Effector memory CD4-positive, alpha-beta T cell (primary cell): Measurements from ENCODE around the gene PAF1.

Source experiments
- DNase-seq, 3 donors: peaks; one replicate each; pipeline ENCODE4 v3.0.0-alpha.2; 2020
- H3K27ac ChIP-seq: 2 replicates; pipeline ENCODE4 v1.7.0; 2013; ENCODE audit warnings: mild to moderate bottlenecking, low read length, moderate library complexity; ENCODE audit not compliant: insufficient read depth, poor library complexity, severe bottlenecking
- H3K27me3 ChIP-seq: replicated peaks from 2 replicates; pipeline ENCODE4 v1.7.0; 2013; ENCODE audit warnings: mild to moderate bottlenecking, low read length; ENCODE audit not compliant: insufficient read depth, control insufficient read depth, poor library complexity, severe bottlenecking
- H3K36me3 ChIP-seq: 2 replicates; pipeline ENCODE4 v1.7.0; 2013; ENCODE audit warnings: mild to moderate bottlenecking, low read length, moderate library complexity; ENCODE audit not compliant: control insufficient read depth, insufficient read depth
- H3K4me1 ChIP-seq: 2 replicates; pipeline ENCODE4 v1.7.0; 2013; ENCODE audit warnings: low read length, mild to moderate bottlenecking; ENCODE audit not compliant: control insufficient read depth, insufficient read depth, poor library complexity, severe bottlenecking
- H3K4me3 ChIP-seq: 2 replicates; pipeline ENCODE4 v1.7.0; 2013; ENCODE audit warnings: low read length, low read depth, mild to moderate bottlenecking; ENCODE audit not compliant: insufficient read depth, poor library complexity, severe bottlenecking
- H3K9me3 ChIP-seq: 2 replicates; pipeline ENCODE4 v1.7.0; 2013; ENCODE audit warnings: mild to moderate bottlenecking, low read length, moderate library complexity; ENCODE audit not compliant: control insufficient read depth

PAF1 gene

GRCh38 chr19:39405958-39406655 is 15.2 kb upstream of the PAF1 start:
- H3K4me3 ChIP-seq: peak overlapping the region; percentile 99
- DNase-seq: peak; percentile 75 to 87 (median 78)
- no peaks in the 10 kb centered on the region for H3K9me3 ChIP-seq
- H3K27ac ChIP-seq: peak overlapping the region; percentile 100
- peaks cover 54% of the 10 kb centered on the region for H3K4me1 ChIP-seq
- no peaks in the 10 kb centered on the region for H3K27me3 ChIP-seq
- peaks cover 22% of the 10 kb centered on the region for H3K36me3 ChIP-seq

GRCh38 chr19:39405261-39405957 is 14.5 kb upstream of the PAF1 start:
- no peaks in the 10 kb centered on the region for H3K27me3 ChIP-seq
- no peak for DNase-seq
- H3K4me3 ChIP-seq: peak overlapping the region; percentile 99
- H3K36me3 ChIP-seq: peaks cover 22% of the 10 kb centered on the region
- no peaks in the 10 kb centered on the region for H3K9me3 ChIP-seq
- H3K27ac ChIP-seq: peak overlapping the region; percentile 100
- H3K4me1 ChIP-seq: peaks cover 54% of the 10 kb centered on the region

- H3K9me3 ChIP-seq: no peaks in the 10 kb centered on the region
- peak; percentile 97 to 98 (median 98) for DNase-seq
- H3K27me3 ChIP-seq: no peaks in the 10 kb centered on the region
- peak overlapping the region; percentile 60 for H3K4me3 ChIP-seq
- H3K36me3 ChIP-seq: peaks cover 19% of the 10 kb centered on the region
- peak overlapping the region; percentile 100 for H3K27ac ChIP-seq
- H3K4me1 ChIP-seq: peaks cover 59% of the 10 kb centered on the region
These were observed 12.7 kb upstream of the PAF1 start for GRCh38 chr19:39403331-39404312.

- Histone ChIP-seq H3K36me3 (peaks cover 9% of the 10 kb centered on the region), H3K27ac (peak overlapping the region; percentile 100), H3K9me3 (no peaks in the 10 kb centered on the region), H3K4me3 (peak overlapping the region; percentile 60), H3K27me3 (no peaks in the 10 kb centered on the region), H3K4me1 (peaks cover 69% of the 10 kb centered on the region)
- DNase-seq: peak; percentile 81 to 88 (median 85)
These were observed 11.7 kb upstream of the PAF1 start for GRCh38 chr19:39402346-39403300.

GRCh38 chr19:39401549-39402345 is 10.8 kb upstream of the PAF1 start:
- Histone ChIP-seq H3K36me3 (peaks cover under 1% of the 10 kb centered on the region), H3K27me3 (no peaks in the 10 kb centered on the region), H3K4me1 (peaks cover 69% of the 10 kb centered on the region), H3K4me3 (no peak overlapping the region), H3K9me3 (no peaks in the 10 kb centered on the region), H3K27ac (peak overlapping the region; percentile 100)
- DNase-seq: peak; percentile 86 to 93 (median 92)

GRCh38 chr19:39401070-39401548 is 10.2 kb upstream of the PAF1 start:
- no peak for DNase-seq
- H3K27me3 ChIP-seq: no peaks in the 10 kb centered on the region
- peak overlapping the region; percentile 100 for H3K27ac ChIP-seq
- no peak overlapping the region for H3K4me3 ChIP-seq
- no peaks in the 10 kb centered on the region for H3K9me3 ChIP-seq
- H3K36me3 ChIP-seq: no peaks in the 10 kb centered on the region
- H3K4me1 ChIP-seq: peaks cover 69% of the 10 kb centered on the region

- Histone ChIP-seq H3K27ac (peak overlapping the region; percentile 100), H3K4me1 (peaks cover 59% of the 10 kb centered on the region), H3K36me3 (peaks cover 3% of the 10 kb centered on the region), H3K27me3 (no peaks in the 10 kb centered on the region), H3K9me3 (no peaks in the 10 kb centered on the region), H3K4me3 (no peak overlapping the region)
- no peak for DNase-seq
These were observed 9.2 kb upstream of the PAF1 start for GRCh38 chr19:39400061-39400460.

- Histone ChIP-seq H3K27me3 (no peaks in the 10 kb centered on the region), H3K4me1 (peaks cover 57% of the 10 kb centered on the region), H3K36me3 (peaks cover 7% of the 10 kb centered on the region), H3K4me3 (no peak overlapping the region), H3K27ac (peak overlapping the region; percentile 100), H3K9me3 (no peaks in the 10 kb centered on the region)
- no peak for DNase-seq
These were observed 8.8 kb upstream of the PAF1 start for GRCh38 chr19:39399668-39400050.
